Hematopoietic multipotent progenitor cell treated with erythropoietin and hydrocortisone succinate and interleukin-3 and kit ligand, for 6 days (in vitro differentiated cells): Measurements from ENCODE around the gene PRG2.

ENCODE experiments used
- DNase-seq: peaks from one replicate; pipeline ENCODE4 v3.0.0-alpha.2; 2015

Gene PRG2

DNA sequence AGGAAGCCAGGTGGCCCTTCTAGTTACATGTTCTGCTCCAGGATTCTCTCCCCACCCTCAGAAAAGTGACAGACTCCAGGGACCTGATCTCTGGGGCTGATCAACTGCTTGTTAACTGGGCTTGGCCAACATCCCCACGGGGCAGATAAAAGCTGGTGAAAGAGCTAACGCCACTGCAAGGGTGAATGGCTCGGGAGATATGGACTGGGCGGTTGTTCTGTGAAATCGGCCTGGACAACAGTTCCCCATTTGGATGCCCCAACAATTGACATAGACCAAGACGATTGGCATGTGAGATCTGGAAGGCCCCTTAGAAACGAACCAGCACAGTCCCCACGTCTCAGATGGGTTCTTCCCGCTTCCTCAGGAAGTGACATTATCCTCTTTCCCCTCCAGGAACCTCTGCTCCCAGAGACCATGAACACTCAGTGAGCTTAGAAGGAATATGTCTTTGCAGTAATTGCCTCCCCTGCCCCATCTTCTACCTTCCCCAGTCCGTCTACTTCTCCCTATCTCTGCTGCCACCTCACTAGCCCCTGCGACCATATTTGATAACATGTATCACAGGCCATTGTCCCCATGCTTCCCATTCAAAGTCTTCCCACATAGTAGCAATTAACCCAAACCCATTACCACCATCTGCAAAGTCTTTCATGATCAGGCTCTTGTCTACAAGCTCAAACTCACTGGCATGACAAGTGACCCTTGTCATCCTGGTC is 5.6 kb upstream of the PRG2 start:
- DNase-seq, result peak; percentile 97

DNA sequence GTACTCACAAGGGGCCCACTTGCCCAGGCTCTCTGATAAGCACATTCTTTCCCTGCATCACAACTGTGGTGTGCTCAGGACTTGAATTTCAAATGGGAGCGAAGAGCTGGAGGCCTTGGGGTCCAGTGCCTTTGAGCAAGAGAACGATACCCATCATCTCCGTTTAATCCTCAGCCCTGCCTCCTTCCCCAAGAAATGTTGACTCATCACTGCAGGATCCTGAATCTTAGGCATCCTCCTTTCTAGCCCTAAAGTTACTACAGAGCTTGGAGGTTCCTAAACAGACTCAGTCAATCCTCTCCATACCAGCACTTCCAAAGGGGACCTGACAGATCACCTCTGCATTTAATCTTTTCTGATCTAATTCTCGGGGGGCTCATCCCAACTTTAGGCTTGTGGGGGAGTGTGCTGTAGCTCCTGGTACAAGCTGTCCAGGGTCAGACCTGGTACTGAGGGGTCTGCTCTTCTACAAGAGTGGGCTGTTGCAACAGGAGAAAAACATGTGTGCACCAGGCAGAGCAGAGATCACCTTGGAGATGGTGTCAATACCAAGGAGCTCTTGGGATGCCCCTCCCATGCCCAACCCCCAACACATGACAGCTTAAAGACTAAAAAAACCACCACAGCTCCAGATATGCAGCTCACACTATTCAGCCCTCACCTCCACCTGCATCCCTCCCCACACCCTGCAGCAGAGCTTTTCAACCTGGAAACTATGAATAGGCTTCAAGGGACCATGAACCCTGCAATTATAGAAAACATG is 3.9 kb upstream of the PRG2 start:
- DNase-seq, result peak; percentile 66

DNA sequence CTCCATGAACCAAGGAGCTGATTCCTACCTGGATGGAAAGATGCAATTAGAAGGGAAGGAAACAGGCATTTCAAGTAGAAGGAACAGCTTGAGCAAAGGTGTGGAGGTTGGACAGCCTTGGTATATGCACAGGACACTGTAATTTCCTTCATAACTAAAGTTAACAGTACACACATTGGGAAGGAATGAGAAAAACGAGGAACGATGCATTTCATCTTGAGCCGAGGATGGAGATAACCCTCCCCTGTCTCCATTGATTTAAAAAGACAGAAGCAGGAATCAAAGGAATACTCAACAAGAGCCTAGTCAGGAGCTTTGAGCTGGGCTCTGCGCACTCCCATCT is 2.3 kb upstream of the PRG2 start:
- no peak for DNase-seq

DNA sequence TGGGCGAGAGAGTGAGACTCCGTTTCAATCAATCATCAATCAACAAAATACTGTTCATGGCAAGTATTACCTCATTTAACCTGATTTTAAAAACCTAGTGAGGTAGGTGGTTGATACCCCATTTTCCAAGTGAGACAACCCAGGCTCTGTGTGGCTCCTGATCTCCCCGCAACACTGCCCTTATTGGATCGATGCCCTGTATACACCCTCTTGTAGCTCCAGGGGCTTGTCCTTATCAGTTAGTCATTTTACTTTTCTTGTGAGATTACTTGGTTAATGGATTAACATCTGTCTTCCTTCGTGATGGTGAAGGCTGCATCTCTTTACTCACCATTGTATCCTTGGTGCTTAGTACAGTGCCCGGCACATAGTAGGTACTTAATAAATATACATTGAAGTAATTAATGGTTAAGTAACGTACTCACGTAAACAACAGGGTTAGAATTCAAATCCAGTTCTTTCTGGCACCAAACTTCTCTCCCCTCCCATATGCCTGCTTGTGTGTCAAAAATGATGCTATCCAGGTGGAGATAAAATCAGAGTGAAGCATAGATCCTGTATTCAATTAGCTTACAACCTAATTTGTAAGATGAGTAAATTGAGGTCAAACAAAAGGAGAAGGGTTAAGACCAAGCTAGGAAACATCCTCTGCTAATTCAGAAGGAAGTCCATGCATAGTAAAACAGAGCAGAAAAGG is 1.8 kb upstream of the PRG2 start:
- peak; percentile 81 for DNase-seq

DNA sequence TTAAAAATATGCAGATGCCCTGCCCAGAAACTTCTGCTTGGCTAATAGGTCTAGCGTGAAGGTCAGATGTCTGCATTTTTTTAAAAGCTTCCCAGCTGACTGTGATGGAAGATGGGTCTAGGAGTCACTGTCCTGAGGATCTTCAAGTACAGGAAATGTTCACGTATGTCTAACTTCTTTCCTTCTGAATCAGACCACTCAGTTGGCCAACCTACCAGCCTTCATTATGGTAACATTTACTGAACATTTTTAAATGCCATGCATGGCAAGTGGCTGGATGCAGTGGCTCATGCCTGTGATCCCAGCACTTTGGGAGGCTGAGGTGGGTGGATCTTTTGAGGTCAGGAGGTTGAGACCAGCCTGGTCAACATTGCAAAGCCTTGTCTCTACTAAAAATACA is 1.1 kb upstream of the PRG2 start:
- DNase-seq, result no peak

DNA sequence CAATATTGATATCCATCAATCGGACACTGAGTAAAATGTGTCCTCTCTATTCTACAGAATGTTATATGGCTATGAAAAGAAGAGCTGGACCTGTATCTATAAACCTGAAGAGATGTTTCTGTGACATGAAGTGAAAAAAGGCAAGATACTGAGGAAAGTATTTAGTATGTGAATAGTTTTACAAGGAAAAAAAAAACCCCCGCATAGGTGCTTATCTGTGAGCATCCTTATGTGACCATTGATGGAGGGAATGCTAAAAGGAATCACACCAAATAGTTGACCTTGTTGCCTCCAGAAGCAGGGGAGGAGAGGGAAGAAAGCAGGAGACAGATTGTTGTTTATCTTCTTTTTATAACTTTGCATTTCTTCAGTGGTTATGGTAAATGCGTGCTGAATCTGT is 661 bp upstream of the PRG2 start:
- DNase-seq, result no peak

DNA sequence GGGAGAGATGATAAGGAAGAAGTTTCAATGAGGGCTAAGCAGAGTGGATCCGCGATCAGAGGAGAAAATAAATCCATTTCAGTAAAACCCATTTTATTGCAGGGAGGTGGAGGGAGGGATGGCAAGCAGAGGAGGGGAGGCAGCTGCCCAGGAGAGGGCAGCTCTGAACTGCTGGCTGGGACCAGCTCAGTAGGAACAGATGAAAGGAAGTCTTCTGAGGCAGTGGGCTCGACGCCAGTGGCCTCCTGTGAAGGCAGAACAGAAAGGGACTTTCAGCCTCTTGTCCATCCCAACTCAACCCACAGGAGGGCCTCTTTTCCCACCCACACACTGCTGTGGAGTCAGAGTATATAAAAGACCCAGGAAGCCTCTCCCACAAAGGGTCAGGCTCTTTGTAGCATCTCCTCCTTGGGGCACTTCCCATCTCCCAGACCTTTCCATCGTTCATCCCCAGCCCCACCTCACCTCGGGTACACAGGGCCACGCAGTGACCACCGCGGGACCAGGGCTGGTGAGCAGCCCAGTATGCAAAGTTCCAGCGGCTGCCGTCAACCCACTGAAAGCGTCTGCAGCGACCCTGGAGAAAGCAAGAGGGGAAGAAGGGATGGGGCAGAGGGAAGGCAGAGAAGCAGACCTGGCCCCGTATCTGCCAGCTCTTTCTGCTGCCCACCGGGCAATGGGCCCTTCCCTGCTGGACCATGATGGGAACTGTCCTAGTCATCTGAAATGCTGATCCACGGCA is 3.0 kb downstream of the PRG2 start:
- DNase-seq, result peak; percentile 77

DNA sequence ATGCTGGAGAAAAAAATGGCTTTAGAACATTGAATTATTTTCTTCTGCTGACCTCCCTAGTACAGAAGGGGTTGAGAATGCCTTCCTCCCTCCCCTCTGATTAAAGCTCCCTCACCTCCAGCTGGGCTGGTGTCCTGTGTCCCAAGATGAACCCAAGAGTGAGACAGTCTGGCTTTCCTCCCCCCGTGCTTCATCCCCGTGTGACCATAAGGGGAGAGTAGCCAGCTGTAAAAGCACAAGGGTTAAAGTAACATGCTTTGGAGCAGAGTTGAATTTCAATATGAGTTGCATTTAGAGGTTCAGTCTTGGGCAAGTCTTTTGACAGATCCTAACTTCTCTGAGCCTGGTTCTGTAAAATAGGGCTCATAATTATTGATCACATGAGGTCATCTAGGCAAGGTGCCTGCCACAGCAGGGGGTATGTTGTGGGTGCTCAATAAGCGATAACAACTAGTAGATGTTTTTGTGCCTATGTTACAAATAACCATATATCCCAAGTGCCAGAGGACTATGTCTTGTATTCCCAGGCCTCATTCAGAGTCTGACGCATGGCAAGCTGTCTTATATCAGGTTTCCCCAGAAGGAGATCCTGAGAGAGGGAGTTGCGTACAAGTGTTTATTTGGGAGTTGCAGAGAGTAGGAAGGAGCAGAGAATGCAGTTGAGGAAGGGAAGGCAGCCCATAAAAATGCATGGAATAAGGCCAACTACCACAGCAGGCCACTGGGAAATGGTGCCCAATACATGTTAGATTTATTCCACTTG is 4.1 kb downstream of the PRG2 start:
- no peak for DNase-seq

DNA sequence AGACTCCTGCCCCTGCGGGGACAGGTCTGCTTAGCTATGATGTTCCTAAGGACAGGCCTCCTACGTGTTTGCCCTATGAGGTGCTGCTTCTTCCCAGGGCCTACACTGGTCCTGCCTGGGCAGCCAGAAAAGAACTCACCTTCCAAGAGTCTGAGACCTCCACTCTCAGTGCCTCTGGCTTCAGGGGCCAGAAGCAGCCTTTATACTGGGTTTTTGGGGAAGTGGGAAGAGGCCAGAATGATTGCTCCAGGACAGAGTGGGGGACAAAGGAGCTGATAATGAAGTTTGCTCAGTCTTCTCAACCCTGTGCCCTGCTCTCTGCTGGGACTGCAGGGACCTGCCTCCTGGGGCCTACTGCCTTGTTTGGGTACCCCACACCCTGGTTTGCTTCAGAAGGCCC is 9.5 kb downstream of the PRG2 start, which contains the start of gene PRG3:
PRG3 (minus strand) TSS at position 176 of the 400 bp plus-strand sequence. CDS start 442 bp downstream, outside the sequence.
- DNase-seq, result no peak

DNA sequence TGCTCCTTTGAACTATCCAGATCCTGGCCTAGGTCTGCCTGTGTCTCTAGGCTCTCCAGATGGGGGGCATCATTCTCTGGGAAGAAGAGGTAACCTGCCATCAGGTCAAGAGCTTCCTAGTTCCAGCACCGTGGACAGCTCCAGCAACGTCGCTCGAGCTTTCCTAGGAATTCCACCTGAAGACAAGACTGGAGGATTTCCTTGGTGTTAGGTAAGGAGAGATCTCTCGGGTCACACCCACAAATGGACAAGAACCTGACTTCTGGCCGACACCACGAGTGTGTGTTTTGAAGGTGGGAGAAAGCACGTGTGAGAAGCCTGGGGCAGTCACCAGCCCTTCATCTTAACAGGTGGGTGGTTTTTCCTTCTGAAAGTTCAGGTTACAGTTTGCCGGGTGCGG is 10.7 kb downstream of the PRG2 start:
- peak; percentile 61 for DNase-seq

DNA sequence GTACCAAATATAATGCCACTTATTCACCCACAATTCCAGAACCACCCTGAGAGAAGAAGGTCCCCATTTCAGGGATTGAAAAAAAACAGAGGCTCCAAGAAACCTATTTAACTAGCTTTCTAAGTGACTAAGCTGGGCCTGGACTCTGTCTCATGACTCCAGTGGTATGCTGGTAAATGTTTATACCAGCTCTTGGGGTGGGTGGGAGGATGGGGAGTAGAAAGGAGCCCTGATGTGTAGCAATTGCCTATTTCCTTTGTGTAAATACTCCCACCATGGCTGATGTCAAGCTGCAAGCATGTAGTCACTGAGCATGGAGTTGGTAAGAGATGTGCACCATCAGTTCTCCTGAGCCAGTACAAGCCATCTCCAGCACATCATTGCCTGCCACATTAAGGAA is 12.3 kb downstream of the PRG2 start:
- DNase-seq, result no peak

DNA sequence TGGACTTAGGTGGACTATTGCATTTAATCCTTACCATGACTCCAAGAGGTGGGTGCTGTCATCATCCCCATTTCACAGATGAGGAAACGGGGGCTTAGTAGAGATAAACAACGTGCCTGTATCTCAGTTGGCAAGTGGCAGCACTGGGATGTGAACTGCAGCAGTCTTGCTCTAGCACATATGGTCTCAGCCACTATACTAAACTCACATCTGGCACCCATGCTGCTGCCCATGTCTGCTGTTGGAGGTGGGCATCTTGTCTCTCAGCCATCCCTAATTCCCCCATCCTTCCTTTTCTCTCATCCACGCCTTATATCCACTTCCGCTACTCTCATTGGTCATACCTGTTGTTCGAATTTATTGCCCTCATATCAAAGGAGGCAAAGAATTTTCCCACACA is 13.3 kb downstream of the PRG2 start:
- DNase-seq, result no peak

DNA sequence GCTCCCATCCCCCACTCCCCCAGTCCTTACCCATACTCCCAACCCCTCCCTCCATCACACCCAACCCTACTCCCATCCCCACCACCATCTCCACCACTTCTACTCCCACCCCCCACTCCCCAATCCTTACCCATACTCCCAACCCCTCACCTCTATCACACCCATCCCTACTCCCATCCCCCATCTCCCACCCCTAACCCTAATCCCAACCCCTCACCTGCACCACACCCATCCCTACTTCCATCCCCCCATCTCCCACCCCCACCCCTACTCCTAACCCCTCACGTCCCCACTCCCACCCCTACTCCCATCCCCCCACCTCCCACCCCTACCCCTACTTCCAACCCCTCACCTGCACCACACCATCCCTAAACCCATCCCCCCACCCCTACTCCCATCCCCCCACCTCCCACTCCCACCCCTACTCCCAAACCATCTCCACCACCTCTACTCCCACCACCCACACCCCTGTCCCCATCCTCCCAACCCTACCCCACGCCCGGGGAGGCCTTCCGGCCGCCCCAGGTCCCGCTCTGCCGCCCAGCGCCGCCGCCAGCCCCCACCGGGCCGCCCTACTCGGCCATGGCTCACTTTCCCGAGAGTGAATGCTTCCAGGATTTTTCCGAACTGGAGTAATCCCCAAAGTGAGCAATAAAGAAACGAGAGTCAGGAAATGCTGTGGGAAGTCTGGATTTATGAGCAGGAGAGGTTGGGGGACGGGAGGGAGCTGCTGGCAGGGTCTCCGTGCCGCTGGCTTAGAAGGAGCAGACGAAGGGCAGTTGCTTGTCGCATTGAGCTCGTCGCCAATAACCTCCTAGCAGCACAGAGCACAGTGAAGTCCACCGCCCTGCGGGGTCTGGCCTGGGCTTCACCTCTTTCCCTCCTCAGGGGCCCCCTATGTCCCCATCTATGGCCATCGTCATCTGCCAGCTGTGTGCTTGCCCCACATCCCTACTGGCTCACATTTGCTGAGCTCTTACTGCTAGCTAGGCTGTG is 14.1 kb downstream of the PRG2 start:
- DNase-seq, result no peak

DNA sequence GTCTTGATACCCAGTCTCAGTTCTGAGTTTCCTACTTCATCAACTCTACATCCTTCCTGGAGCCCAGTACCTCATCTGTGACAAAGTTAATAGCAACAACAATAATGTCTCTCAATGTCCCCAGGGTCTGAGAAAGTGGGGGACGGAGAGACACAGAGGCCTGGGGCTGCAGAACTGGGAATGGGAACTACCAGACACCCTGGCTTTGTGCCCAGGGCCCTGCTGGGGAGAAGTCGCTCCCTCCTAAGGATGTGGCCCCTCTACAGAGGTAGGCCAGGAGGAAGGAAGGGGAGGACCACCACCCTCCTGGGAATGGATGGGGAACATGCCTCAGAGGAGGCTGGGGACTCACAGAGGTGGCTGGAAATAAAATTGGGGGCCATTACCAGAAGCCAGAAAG is 15.0 kb downstream of the PRG2 start:
- DNase-seq, result no peak

DNA sequence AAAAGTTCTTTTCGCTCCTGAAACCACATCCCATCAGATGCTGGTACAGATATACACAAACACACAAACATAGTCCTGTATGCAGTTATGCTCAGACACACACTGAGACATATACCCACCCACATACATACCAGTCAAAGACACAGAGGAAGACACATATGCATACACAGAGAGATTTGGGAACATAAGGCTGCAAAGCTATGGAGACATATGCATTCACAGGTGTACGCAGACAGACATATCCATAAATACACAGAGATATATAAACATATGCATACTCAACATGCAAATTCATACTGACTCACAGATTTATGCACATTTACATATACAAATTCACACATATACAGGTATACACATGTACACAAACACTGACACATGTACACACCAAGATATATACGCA is 15.5 kb downstream of the PRG2 start:
- no peak for DNase-seq

DNA sequence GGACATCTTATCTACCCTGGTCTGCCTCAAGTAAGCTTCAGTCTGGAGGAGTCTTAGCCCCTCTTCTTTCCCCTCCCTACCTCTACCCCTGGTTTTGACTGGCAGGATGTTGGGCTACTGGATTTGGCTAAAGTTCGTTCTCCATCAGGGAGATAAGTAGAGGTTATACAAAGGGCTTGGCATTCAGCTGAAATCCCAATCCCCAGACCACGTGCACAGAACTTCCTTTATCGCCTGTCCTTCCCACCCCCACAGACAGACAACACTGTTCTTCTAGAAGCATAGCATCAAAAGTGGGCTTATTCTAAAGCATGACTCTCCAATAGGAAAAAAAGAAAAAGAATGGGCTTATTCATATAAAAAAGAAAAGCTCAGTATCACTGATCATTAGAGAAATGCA is 17.3 kb downstream of the PRG2 start:
- DNase-seq, result no peak

DNA sequence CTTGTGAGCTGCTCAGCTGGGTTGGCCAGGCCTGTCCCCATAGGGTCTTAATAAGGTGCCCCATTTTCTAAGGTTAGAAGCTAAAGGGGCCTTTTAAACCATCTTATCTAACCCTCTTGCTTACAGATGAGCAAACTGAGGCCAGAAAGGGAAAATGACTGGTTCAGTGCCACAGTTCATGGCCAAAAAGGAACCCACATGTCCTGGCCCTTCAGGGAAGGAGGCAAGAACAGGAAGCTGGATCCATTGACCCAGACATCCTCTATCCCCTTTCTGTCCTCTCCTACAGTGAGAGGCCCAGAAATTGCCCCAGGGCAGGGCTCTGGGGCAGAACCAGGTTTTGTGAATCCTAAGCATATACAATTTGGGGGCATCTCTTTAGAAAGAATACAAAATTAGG is 19.5 kb downstream of the PRG2 start:
- DNase-seq, result no peak

DNA sequence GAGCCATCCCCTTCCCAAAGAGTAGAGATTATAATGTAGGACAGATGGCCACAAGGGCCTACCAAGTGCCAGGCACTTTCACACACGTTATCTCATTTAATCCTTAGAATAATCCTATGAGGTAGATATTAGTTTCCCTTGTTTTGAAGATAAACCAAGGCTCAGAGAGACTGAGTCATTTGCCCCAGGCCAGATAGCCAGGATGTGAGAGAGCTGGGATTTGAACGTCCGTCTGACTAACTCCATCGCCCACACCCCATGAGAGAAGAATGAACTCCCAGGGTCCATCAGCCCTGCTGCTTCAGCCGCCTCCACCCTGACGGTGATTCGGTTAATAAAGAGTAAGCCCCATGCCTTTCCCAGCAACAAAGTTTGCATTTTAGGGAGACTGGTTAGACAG is 20.2 kb downstream of the PRG2 start:
- no peak for DNase-seq

DNA sequence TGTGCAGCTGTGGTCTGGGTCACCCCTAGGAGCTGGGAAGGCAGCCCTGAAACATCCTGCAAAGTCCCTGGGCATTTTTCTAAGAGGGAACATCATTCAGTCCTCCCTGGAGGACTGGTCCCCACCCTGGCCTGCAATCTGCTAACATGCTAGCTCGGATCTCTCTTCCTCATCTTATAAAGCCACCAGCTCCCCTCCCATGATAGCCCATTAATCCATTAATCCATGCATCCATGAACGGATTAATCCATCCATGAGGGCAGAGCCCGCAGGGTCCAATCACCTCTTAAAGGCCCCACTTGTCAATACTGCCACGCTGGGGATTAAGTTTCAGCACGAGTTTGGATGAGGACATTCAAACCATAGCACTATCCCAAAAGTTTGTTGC is 21.6 kb downstream of the PRG2 start:
- no peak for DNase-seq

DNA sequence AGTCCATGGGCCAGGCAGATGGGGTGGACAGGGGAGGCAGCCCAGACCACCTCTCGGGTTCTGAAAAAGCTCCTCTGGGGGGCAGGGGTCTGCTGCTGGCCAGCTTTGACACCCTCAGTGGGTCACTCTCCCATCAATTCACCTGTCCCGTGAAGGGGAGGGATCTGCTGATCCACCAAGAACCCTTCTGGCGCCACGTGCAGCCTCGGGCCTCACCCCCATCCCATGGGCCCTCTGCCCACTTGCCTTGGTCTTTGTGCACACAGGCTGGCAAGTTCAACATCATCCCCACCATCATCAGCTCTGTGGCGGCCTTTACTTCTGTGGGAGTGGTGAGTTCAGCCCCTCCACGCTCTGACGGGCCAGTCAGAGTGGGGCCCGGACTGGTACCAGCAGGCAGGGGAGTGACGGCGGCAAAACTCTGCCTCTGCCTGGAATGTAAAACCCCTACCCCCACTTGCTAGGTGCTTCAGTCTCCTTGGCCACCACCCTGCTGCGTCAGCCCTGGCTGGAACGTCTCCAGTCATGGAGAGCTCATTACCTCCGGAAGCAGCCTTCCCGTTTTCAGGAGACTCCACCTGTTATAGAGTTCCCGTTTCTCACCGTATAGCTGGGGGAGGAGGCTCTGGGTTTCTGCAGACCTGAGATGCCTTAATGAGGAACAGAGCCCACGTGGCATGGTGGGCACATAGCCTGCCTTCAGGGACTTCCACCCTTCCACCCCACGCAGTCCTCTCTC is 22.2 kb downstream of the PRG2 start:
- DNase-seq, result no peak
